ENCODE results near the gene GCNA. TPM values are rescaled to one million over a fixed set of nuclear protein-coding genes. Genes with fewer than 3 reads are reported as not detected.

GCNA gene
- 1.7 and 1.9 TPM in 2 replicates for total RNA-seq

GRCh38 chrX:71578253-71579135 lies at the start of gene GCNA:
Gene GCNA (plus strand): TSS chrX:71578437. CDS start chrX:71580822, 2,385 bp downstream.

GRCh38 chrX:71532753-71533425 lies 45.3 kb upstream of the GCNA start, which contains the start of gene OGT:
Gene OGT (plus strand): TSS chrX:71533104. CDS start chrX:71533300, 196 bp downstream.

GRCh38 chrX:71618303-71618721 lies 40.1 kb downstream of the GCNA start, which contains the start of gene CXCR3:
Gene CXCR3 (minus strand): TSS chrX:71618511. CDS start chrX:71618449, 62 bp downstream.

Other genes starting within 250 kb of the GCNA start
- gene TAF1, start 212.1 kb upstream of the GCNA start, total RNA-seq, result 38.2 and 51.9 TPM in 2 replicates
- gene OGT, start 45.3 kb upstream of the GCNA start, total RNA-seq, result 180 and 189 TPM in 2 replicates
- gene CXCR3, start 40.1 kb downstream of the GCNA start, total RNA-seq, result not detected in 2 replicates
- not detected in 2 replicates for gene CXorf49, start 139.8 kb downstream of the GCNA start, total RNA-seq
- not detected in 2 replicates for gene CXorf49B, start 184.9 kb downstream of the GCNA start, total RNA-seq

All from thoracic aorta endothelial cell (primary cell).